Measurements from ENCODE around the gene FAM110D. TPM values are rescaled to one million over a fixed set of nuclear protein-coding genes. Genes with fewer than 3 reads are reported as not detected.

The FAM110D gene
- total RNA-seq, 3 donors from 2014 or later, result not detected

DNA sequence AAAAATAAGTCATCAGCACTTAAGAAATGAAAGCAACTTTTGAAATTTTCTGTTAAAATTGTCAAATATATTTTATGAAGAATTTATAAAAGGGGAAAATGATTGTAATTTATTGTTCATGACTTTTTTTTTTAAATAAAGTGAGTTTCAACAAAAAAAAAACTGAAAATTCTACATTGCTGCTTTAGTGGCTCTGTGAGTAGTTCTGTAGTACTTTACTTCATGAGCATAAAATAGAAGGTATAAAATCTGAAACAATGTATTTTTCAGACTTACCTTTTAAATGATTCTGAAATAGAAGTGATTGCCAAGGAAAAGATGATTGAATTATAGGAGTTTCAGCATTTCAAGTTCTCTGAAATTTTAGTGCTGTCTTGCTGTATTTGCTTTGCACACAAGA is 33.5 kb upstream of the FAM110D start:
- H3K27me3 Mint-ChIP-seq (ENCODE audit: low read depth), result peaks cover 1% of the 10 kb centered on the region
- H3K4me1 Mint-ChIP-seq (ENCODE audit: low read depth), result peaks cover 52% of the 10 kb centered on the region
- H3K36me3 Mint-ChIP-seq (ENCODE audit: insufficient read depth), result peaks cover 8% of the 10 kb centered on the region
- ATAC-seq (no peak), DNase-seq (no peak)
- no peaks in the 10 kb centered on the region for H3K9me3 Mint-ChIP-seq
- no peak overlapping the region for H3K4me3 Mint-ChIP-seq

DNA sequence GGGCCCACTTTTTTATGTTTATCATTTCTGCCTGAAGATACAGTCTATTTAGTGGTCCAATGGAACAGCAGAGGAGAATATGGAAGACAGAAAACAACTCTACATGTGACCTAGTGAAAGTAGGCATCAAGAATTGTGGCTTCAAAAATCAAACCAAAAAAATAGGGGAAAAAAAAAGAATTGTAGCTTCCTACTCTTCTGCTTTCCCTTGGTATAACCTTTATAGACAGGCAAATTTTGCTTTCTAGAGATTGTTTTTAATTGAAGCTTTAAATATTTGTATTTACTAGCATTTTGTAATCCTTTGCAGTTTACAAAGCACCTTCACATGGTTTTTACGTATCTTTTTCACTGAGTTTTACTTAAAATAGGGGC is 32.9 kb upstream of the FAM110D start:
- H3K27me3 Mint-ChIP-seq (ENCODE audit: low read depth), result peaks cover 1% of the 10 kb centered on the region
- DNase-seq (no peak), ATAC-seq (no peak)
- peaks cover 51% of the 10 kb centered on the region for H3K4me1 Mint-ChIP-seq (ENCODE audit: low read depth)
- H3K9me3 Mint-ChIP-seq, result no peaks in the 10 kb centered on the region
- peaks cover 8% of the 10 kb centered on the region for H3K36me3 Mint-ChIP-seq (ENCODE audit: insufficient read depth)
- H3K4me3 Mint-ChIP-seq, result peak overlapping the region; percentile 69

DNA sequence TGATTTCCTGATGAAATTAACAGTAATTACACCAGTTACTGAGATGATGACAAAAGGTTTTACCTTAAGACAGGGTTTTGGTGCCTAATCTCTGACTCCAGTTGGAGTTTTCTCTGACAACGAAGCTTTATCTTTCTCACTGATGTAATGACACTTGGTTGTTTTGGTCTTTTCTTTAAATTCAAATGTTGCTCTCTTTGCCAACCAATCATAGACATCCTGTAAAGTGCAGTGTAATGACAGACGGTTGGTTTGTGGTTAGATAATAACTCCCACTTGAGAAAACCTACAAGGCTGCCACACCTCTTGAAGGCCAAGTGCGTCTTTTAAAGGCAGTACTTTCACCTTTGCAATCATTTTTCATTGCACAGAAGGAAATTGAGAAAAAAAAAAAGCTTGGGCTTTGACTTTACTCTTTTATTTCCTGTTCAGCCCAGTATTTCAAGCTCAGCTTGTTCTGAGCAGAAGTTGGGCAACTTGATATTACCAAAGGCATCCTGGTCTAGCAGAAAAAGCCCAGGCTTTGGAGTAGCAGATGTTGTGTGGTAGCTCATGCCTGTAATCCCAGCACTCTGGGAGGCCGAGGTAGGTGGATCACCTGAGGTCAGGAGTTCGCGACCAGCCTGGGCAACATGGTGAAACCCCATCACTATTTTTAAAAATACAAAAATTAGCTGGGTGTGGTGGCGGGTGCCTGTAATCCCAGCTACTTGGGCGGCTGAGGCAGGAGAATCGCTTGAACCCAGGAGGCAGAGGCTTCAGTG is 32.4 kb upstream of the FAM110D start:
- no peaks in the 10 kb centered on the region for H3K9me3 Mint-ChIP-seq
- peaks cover 8% of the 10 kb centered on the region for H3K36me3 Mint-ChIP-seq (ENCODE audit: insufficient read depth)
- peaks cover 1% of the 10 kb centered on the region for H3K27me3 Mint-ChIP-seq (ENCODE audit: low read depth)
- H3K4me3 Mint-ChIP-seq, result peak overlapping the region; percentile 69
- peaks cover 51% of the 10 kb centered on the region for H3K4me1 Mint-ChIP-seq (ENCODE audit: low read depth)
- peak; percentile 25 for DNase-seq
- peak; percentile 84 to 89 for ATAC-seq

DNA sequence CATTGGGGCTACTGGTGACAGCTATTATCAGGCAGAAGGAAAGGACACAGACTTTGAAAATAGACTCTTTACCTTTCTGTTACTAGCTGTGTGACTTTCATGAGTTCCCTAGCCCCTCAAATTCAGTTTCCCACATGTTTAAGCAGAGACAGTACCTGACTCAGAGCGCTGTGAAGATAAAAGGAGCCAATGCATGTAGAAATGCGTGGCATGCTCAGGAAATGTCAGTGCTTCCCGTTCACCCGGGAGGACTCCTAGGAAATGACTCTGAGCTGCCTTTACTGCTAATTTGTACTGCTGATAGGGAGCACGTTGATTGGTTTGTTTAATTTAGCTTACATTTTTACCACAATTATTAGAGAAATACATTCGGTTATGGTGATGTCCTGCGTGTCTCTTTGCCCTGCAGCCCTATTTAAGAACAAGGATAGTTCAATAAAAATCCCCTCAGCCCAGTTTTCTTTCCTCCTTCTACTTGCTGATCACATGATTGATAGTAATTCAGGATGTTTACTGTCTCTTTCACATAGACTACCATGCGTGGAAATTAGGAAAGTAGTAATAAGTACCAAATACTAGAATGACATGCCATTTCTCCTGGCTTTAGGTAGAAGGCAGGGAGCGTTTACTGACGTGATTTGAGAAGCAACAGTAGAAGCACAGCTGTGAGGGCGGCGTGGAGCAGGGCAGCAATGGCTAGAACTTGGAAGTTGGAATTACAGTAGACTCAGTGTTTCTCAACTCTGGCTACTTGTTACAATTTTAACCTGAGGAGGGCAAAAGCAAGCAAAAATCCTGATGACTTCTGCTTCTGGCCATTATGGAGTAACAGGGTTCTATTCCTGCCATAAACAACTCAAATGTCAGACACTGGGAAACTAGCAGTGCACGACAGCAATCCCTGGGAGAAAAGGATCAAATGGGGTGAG is 31.4 kb upstream of the FAM110D start:
- peaks cover 1% of the 10 kb centered on the region for H3K27me3 Mint-ChIP-seq (ENCODE audit: low read depth)
- peaks cover 4% of the 10 kb centered on the region for H3K36me3 Mint-ChIP-seq (ENCODE audit: insufficient read depth)
- peaks cover 50% of the 10 kb centered on the region for H3K4me1 Mint-ChIP-seq (ENCODE audit: low read depth)
- H3K4me3 Mint-ChIP-seq, result peak overlapping the region; percentile 19
- ATAC-seq (no peak), DNase-seq (no peak)
- H3K9me3 Mint-ChIP-seq, result no peaks in the 10 kb centered on the region

DNA sequence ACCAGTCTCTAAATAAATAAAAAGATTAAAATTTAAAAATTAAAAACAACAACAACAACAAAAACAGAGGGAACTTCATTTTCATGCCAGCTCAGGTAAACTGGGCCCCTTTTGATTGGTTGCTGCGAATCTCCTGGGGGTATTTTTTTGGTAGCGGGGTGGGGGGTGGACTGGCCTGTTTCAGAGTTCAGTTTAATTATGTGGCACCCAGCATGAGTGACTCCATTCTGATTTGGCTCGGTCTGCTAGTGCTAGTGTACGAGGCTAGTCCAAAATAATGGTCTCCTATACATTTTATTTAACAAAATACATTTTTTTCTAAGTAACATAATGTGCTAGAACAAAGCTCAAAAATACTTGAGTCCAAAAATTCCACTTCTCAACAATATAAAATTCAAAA is 29.1 kb upstream of the FAM110D start:
- no peaks in the 10 kb centered on the region for H3K36me3 Mint-ChIP-seq (ENCODE audit: insufficient read depth)
- peaks cover 33% of the 10 kb centered on the region for H3K4me1 Mint-ChIP-seq (ENCODE audit: low read depth)
- no peak overlapping the region for H3K4me3 Mint-ChIP-seq
- DNase-seq, result no peak
- ATAC-seq, result no peak
- H3K9me3 Mint-ChIP-seq, result no peaks in the 10 kb centered on the region
- H3K27me3 Mint-ChIP-seq (ENCODE audit: low read depth), result peaks cover 1% of the 10 kb centered on the region

DNA sequence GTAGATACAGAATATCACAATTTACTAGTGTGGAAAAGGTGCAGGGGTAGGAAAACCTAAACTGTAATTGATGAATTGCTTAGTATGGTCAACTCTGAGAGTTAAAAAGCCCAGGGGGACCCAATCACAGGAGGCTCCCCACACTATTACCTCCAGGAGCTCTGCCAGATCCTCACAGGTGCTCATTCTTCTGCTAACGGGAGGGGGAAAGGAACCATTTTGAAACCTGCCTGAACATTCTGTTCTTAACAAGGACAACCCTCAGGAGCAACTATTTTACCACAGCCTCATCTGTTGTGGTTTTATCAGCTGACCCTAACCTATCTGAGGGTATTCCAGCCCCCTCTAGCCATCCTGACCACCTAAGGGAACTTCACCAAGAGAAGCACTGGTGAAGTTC is 28.2 kb upstream of the FAM110D start:
- Mint-ChIP-seq H3K9me3 (peaks cover 3% of the 10 kb centered on the region), H3K27me3 (ENCODE audit: low read depth) (peaks cover 1% of the 10 kb centered on the region), H3K4me1 (ENCODE audit: low read depth) (peaks cover 28% of the 10 kb centered on the region), H3K4me3 (no peak overlapping the region), H3K36me3 (ENCODE audit: insufficient read depth) (no peaks in the 10 kb centered on the region)
- ATAC-seq, result no peak
- DNase-seq, result no peak

DNA sequence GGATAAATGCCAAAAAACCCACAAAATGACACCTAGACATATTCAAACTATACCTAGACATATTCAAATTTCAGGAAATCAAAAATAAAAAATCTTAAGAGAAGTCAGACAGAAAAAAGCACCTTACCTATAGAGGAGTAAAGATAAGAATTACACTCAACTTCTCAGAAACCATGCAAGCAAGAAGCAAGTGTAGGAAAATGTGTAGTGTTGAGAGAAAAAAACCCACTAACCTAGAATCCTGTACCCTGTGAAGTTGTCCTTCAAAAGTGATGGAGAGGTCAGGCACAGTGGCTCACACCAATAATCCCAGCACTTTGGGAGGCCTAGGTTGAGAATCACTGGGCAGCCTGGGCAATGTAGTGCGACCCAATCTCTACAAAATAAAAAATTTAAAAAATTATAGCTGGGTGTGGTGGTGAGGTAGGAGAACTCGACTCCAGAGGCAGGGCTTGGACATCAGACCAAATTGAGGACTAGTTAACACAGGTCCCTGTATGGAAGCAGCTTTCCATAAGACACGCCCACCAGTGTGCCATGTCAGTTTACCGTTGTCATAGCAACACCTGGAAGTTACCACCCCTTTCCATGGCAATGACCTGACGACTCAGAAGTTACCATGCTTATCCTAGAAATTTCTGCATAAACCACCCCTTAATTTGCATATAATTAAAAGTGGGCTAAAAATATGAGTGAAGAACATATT is 26.6 kb upstream of the FAM110D start:
- ATAC-seq, result no peak
- Mint-ChIP-seq H3K27me3 (ENCODE audit: low read depth) (peaks cover 1% of the 10 kb centered on the region), H3K4me3 (no peak overlapping the region), H3K9me3 (peaks cover 3% of the 10 kb centered on the region), H3K36me3 (ENCODE audit: insufficient read depth) (no peaks in the 10 kb centered on the region), H3K4me1 (ENCODE audit: low read depth) (peaks cover 13% of the 10 kb centered on the region)
- DNase-seq, result no peak

DNA sequence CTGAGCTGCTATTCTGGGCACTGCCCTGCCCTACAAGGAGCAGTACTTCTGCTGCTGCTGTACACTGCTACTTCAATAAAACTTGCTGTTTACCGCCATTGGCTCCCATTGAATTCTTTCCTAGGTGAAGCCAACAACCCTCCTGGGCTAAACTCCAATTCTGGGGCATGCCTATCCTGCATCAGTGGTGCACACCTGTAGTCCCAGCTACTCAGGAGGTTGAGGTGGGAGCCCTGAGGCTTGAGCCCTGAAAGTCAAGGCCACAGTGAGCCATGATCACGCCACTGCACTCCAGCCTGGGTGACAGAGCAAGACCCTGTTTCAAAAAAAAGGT is 26.1 kb upstream of the FAM110D start:
- Mint-ChIP-seq H3K36me3 (ENCODE audit: insufficient read depth) (no peaks in the 10 kb centered on the region), H3K27me3 (ENCODE audit: low read depth) (peaks cover 1% of the 10 kb centered on the region), H3K4me1 (ENCODE audit: low read depth) (peaks cover 8% of the 10 kb centered on the region), H3K9me3 (peaks cover 3% of the 10 kb centered on the region), H3K4me3 (no peak overlapping the region)
- ATAC-seq, result no peak
- DNase-seq, result no peak

DNA sequence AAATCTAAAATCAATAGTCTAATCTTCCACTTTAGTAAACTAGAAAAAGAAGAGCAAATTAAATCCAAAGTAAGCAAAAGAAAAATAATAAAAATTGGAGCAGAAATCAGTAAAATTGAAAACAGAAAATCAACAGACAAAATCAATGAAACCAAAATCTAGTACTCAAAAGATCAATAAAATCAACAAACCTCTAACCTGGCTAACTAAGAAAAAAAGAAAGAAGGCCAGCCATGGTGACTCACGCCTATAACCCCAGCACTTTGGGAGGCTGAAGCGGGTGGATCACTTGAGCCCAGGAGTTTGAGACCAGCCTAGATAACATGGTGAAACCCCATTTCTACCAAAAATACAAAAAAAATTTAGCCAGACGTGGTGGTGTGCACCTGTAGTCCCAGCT is 24.4 kb upstream of the FAM110D start:
- peaks cover 7% of the 10 kb centered on the region for H3K4me1 Mint-ChIP-seq (ENCODE audit: low read depth)
- no peak overlapping the region for H3K4me3 Mint-ChIP-seq
- H3K9me3 Mint-ChIP-seq, result peaks cover 3% of the 10 kb centered on the region
- no peak for ATAC-seq
- DNase-seq, result no peak
- no peaks in the 10 kb centered on the region for H3K27me3 Mint-ChIP-seq (ENCODE audit: low read depth)
- H3K36me3 Mint-ChIP-seq (ENCODE audit: insufficient read depth), result no peaks in the 10 kb centered on the region

DNA sequence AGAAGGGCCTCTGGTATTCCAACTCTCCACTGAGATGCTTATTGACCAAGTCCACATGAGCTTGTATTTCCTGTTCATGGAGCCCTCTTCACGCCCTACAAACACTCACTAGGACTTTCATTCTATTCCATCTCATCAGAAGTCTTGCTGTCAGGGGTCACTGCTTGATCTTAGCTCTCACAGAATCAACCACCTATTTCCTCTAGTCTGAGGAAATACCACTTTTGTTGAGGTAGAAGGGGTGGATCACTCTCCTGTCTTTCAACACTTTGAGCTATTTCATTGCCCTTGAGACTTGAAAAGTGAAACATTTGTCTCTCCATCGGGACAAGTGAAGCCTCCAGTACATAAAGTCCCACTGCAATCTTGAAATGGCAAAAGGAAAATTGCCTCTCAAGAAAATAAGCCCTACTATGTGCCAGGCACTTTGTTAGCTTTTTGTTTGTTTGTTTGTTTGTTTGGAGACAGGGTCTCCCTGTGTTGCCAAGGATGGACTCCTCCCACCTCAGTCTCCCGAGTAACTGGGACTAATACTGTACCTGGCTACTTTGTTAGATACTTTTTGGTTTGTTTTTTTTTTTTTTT is 19.8 kb upstream of the FAM110D start:
- no peak overlapping the region for H3K4me3 Mint-ChIP-seq
- ATAC-seq, result no peak
- H3K36me3 Mint-ChIP-seq (ENCODE audit: insufficient read depth), result no peaks in the 10 kb centered on the region
- peaks cover 7% of the 10 kb centered on the region for H3K4me1 Mint-ChIP-seq (ENCODE audit: low read depth)
- H3K27me3 Mint-ChIP-seq (ENCODE audit: low read depth), result no peaks in the 10 kb centered on the region
- H3K9me3 Mint-ChIP-seq, result peaks cover 3% of the 10 kb centered on the region
- no peak for DNase-seq

DNA sequence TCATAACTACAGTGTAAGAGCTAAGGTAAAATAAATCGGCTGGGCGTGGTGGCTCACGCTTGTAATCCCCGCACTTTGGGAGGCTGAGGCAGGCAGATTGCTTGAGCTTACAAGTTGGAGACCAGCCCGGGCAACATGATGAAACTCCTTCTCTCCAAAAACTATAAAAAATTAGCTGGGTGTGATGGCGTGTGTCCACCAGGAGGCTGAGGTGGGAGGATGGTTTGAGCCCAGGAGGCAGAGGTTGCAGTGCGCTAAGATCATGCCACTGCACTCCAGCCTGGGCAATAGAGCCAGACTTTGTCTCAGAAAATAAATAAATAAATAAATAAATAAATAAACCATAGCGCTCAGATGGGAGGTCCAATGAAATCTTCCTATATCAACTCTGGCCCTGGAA is 16.7 kb upstream of the FAM110D start:
- no peak for DNase-seq
- no peaks in the 10 kb centered on the region for H3K9me3 Mint-ChIP-seq
- peaks cover 10% of the 10 kb centered on the region for H3K4me1 Mint-ChIP-seq (ENCODE audit: low read depth)
- H3K36me3 Mint-ChIP-seq (ENCODE audit: insufficient read depth), result no peaks in the 10 kb centered on the region
- H3K27me3 Mint-ChIP-seq (ENCODE audit: low read depth), result peaks cover 5% of the 10 kb centered on the region
- ATAC-seq, result no peak
- no peak overlapping the region for H3K4me3 Mint-ChIP-seq

DNA sequence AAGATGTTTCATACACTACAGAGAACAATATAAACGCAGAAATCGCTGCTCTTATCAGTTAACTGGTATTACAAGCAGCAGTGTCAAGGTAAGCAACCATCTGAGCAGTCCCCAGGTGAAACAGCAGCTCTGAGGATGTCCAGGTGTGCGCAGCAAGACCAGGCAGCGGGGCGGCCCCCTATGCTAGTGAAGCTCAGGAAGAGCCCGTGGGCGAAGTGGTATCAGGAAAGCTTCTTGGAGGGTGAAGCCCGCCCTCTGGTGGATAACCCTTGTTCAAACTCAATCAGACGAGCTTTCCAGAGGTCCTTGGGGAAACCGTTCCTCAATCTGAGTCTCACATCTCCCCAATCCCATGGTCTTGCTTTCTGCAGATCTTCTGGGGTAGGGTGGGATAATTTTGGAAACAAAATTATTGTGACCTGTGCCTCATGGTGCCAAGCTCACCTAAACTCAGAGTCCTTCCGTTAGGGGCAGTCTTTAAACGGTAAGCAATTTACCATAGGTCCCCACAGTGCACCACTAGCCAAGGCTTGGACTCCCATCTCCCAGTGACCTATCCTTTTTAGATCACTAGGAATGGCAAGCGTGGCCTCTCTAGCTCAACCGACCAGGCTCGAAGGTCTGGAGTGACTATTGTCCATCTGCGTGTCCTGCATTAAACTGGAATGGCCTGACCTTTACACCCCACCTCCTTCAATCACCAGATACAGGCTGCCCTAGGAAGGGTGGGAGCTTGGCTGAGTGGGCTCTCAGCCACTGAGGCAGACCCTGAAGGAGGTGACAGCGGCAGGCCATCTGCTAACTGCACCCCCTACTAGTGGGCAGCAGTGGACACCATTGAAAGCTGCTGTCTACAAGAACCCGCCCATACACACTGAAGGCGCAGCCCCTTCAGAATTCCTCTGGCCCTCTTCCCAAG is 13.6 kb upstream of the FAM110D start:
- Mint-ChIP-seq H3K4me1 (ENCODE audit: low read depth) (peaks cover 3% of the 10 kb centered on the region), H3K9me3 (no peaks in the 10 kb centered on the region), H3K4me3 (no peak overlapping the region), H3K36me3 (ENCODE audit: insufficient read depth) (no peaks in the 10 kb centered on the region), H3K27me3 (ENCODE audit: low read depth) (peaks cover 7% of the 10 kb centered on the region)
- DNase-seq (peak; percentile 80), ATAC-seq (peak; percentile 81 to 96)

DNA sequence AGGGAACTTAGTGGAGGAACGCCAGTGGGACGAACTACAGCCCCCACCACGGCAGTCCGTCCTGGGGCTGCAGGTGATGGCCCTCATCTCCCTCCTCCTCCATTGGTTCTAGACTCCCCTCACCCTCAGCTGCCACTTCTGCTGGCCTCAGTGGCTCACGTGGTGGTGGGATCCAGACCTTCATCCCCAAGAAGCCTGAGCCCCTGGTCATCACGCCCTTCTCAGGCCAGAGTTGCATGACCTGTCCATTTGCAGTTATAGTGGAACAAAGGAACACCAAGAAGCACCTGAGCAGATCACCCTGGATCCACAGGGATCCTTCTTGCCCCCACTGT is 13.0 kb upstream of the FAM110D start:
- H3K36me3 Mint-ChIP-seq (ENCODE audit: insufficient read depth), result no peaks in the 10 kb centered on the region
- DNase-seq (no peak), ATAC-seq (no peak)
- H3K4me1 Mint-ChIP-seq (ENCODE audit: low read depth), result peaks cover 3% of the 10 kb centered on the region
- H3K9me3 Mint-ChIP-seq, result no peaks in the 10 kb centered on the region
- peaks cover 7% of the 10 kb centered on the region for H3K27me3 Mint-ChIP-seq (ENCODE audit: low read depth)
- H3K4me3 Mint-ChIP-seq, result no peak overlapping the region
